GM19467 (cell line): ENCODE data around the gene TNFRSF19.

Source experiments
- ATAC-seq: cut with Tn5 transposase; IDR thresholded peaks from one replicate; pipeline ENCODE4 v1.9.1; 2021; ENCODE audit warnings: mild to moderate bottlenecking, moderate library complexity; ENCODE audit not compliant: unreplicated experiment

The TNFRSF19 gene

GRCh38 chr13:23679220-23679619, 109.0 kb downstream of the TNFRSF19 start:
- ATAC-seq, result no peak

GRCh38 chr13:23680845-23681669, 110.8 kb downstream of the TNFRSF19 start:
- ATAC-seq, result no peak

- no peak for ATAC-seq
Observed at GRCh38 chr13:23683084-23683483, 112.9 kb downstream of the TNFRSF19 start.

- ATAC-seq, result no peak
Observed at GRCh38 chr13:23684647-23685046, 114.4 kb downstream of the TNFRSF19 start.

- no peak for ATAC-seq
Observed at GRCh38 chr13:23685416-23685815, 115.2 kb downstream of the TNFRSF19 start.

GRCh38 chr13:23686948-23687347, 116.7 kb downstream of the TNFRSF19 start:
- no peak for ATAC-seq

GRCh38 chr13:23687614-23688013, 117.4 kb downstream of the TNFRSF19 start:
- ATAC-seq, result no peak

GRCh38 chr13:23688336-23688735, 118.1 kb downstream of the TNFRSF19 start:
- ATAC-seq, result no peak

- ATAC-seq, result no peak
Observed at GRCh38 chr13:23690668-23691067, 120.5 kb downstream of the TNFRSF19 start.

GRCh38 chr13:23692816-23693215, 122.6 kb downstream of the TNFRSF19 start:
- ATAC-seq, result no peak

GRCh38 chr13:23695196-23695595, 125.0 kb downstream of the TNFRSF19 start:
- ATAC-seq, result no peak

GRCh38 chr13:23695711-23696464, 125.7 kb downstream of the TNFRSF19 start:
- peak; percentile 77 for ATAC-seq

- no peak for ATAC-seq
Observed at GRCh38 chr13:23696610-23697009, 126.4 kb downstream of the TNFRSF19 start.

GRCh38 chr13:23697772-23698313, 127.6 kb downstream of the TNFRSF19 start:
- no peak for ATAC-seq

- no peak for ATAC-seq
Observed at GRCh38 chr13:23699271-23699670, 129.1 kb downstream of the TNFRSF19 start.

- ATAC-seq, result no peak
Observed at GRCh38 chr13:23701186-23701585, 131.0 kb downstream of the TNFRSF19 start.

GRCh38 chr13:23701636-23702035, 131.4 kb downstream of the TNFRSF19 start:
- no peak for ATAC-seq

GRCh38 chr13:23703246-23703860, 133.1 kb downstream of the TNFRSF19 start:
- no peak for ATAC-seq

GRCh38 chr13:23705583-23705982, 135.4 kb downstream of the TNFRSF19 start:
- no peak for ATAC-seq

GRCh38 chr13:23707674-23708073, 137.5 kb downstream of the TNFRSF19 start:
- ATAC-seq, result no peak

- ATAC-seq, result no peak
Observed at GRCh38 chr13:23709536-23709935, 139.3 kb downstream of the TNFRSF19 start.
